Epithelial cell of esophagus (primary cell): ENCODE results near the gene TPCN1.
A peak's percentile ranks its signal among the peaks of the same experiment; 100 is the strongest.

Experiments used
- DNase-seq: peaks from one replicate; pipeline ENCODE4 v3.0.0; 2010; ENCODE audit warnings: low read depth
- H3K4me3 ChIP-seq: 2 replicates; pipeline ENCODE4 v1.5.1; 2011; ENCODE audit warnings: mild to moderate bottlenecking, low read length, control low read depth
- CTCF ChIP-seq: IDR thresholded peaks from 2 replicates; pipeline ENCODE4 v1.5.1; 2011; ENCODE audit warnings: low read depth, mild to moderate bottlenecking, low read length, control low read depth, inconsistent platforms; ENCODE audit not compliant: insufficient read depth; ENCODE audit errors: missing control alignments

Gene TPCN1

GRCh38 chr12:113224955-113225354, 3.7 kb downstream of the TPCN1 start:
- no peak for TF ChIP-seq CTCF
- no peak overlapping the region for H3K4me3 ChIP-seq
- no peak for DNase-seq

GRCh38 chr12:113226696-113227568, 5.7 kb downstream of the TPCN1 start:
- TF ChIP-seq CTCF: no peak

GRCh38 chr12:113227686-113228391, 6.6 kb downstream of the TPCN1 start:
- no peak for DNase-seq
- no peak overlapping the region for H3K4me3 ChIP-seq
- TF ChIP-seq CTCF: no peak

More at GRCh38 chr12:113226696-113227568, 5.7 kb downstream of the TPCN1 start:
- DNase-seq: no peak
- no peak overlapping the region for H3K4me3 ChIP-seq

- no peak for TF ChIP-seq CTCF
- DNase-seq: peak; percentile 76
- H3K4me3 ChIP-seq: no peak overlapping the region
These were observed 7.2 kb downstream of the TPCN1 start for GRCh38 chr12:113228394-113229028.

- DNase-seq: no peak
- TF ChIP-seq CTCF: no peak
- no peak overlapping the region for H3K4me3 ChIP-seq
These were observed 9.3 kb downstream of the TPCN1 start for GRCh38 chr12:113230315-113231234.
